HG02678 (cell line): ENCODE results near the gene GPR162.
"Not testable (repeated sequence)": the region's sequence is repeated elsewhere in the genome, so short reads cannot be mapped to it uniquely, and the experiment has no call there.

ENCODE experiments used
- ATAC-seq: cut with Tn5 transposase; IDR thresholded peaks from one replicate; pipeline ENCODE4 v1.9.1; 2021; ENCODE audit warnings: mild to moderate bottlenecking, moderate library complexity; ENCODE audit not compliant: unreplicated experiment

The GPR162 gene

DNA sequence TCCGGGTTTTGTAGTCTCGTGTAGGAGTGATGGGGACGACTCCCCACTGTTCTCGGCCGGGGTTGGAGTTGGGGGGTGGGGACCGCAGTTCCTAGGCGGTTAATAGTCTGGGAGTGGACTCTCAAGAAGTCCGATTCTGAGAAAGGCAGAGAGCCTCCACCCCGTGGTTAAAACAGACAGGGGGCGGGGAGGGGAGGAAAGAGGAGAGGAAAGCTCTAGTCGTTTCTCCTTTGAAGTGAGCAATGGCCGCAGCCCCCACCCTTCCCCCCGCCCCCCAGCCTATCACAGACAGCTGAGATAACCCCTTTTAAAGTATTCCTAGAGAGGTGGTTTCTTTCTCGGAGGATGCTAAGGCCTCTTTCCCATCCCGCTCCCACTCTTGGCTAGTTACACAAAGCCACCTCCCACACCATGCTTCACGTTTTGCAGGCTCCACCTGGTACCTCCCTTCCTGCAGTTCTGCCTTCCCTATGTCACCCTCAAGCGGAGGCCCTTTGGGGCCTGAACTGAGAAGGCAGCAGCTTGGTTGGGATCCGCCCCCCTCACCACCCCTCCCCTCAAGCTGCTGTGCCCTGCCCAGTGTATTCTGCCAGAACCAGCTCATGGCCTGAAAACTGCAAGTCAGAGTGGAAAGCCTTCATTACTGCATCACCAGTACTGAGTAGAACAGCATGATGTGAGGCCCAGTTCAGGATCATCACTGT is 31.2 kb downstream of the GPR162 start:
- no peak for ATAC-seq

DNA sequence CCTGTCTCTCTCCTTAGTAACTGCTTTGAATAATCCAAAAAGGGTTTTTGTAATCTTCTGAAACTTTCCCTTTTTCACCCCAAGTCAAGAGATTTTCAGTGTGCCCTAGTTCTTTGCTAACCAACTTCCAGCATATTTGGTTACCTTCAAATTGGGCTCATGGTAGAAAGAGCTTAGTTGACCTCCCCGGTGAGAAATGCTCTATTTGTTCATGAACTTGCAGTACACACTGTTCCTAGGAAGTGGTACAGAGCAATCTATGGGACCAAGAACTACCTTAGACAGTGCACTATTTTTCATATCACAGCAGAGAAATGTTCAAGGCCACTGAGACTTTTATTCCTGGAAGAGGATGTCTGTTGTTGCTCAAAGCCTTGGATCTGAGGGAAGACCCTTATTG is 32.0 kb downstream of the GPR162 start:
- ATAC-seq = no peak

DNA sequence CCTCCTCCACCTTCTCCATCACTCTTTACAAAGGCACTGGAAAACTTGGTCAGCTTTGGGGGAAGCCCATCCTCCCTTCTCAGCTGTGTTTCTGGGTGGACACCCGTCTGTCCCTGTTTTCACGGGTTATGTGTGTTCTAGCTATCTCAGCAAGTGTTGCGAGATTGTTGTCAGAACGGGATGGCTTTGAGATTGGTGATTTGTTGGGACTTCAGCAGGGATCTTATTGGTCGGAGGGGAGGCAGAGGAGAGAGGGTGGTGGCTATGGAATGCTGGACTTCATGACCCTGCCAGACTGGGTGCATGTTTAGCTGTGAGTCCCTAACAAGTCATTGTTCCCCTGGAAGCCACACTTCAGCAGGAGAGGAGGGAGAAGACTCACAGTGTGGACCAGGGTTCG is 32.4 kb downstream of the GPR162 start:
- ATAC-seq = no peak

DNA sequence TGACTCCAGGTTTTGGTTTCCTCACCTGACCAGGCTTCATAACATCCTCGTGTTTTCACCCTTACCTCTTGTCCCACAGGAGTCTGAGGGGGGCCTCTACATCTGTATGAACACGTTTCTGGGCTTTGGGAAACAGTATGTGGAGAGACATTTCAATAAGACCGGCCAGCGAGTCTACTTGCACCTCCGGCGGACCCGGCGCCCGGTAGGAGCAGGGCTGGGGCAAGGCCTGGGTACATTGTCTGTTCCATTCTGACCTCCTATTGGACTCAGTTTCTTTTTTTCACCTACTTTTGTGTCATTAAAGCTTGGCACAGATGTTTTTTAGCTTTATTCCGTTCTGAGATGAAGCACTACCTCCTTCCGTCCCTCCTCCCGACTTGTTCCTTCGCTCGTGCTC is 33.7 kb downstream of the GPR162 start:
- ATAC-seq = no peak

DNA sequence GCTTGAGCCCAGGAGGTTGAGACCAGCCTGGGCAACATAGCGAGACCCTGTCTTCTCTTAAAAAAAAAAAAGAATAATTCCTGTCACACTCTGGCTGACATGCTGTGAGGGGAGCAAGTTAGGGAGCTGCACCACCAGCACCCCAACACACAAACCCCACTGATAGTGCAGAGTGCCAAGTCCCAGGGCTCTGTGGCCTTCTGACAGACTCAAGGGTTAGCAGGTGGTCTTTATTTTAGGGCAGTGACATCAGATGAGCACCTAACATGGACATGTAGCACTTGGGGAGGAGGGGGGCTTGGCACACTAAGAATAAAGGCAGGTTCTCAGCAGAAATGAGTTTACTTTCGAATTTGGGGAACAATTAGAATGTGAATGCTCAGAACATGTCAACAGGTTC is 37.2 kb downstream of the GPR162 start:
- ATAC-seq = no peak

DNA sequence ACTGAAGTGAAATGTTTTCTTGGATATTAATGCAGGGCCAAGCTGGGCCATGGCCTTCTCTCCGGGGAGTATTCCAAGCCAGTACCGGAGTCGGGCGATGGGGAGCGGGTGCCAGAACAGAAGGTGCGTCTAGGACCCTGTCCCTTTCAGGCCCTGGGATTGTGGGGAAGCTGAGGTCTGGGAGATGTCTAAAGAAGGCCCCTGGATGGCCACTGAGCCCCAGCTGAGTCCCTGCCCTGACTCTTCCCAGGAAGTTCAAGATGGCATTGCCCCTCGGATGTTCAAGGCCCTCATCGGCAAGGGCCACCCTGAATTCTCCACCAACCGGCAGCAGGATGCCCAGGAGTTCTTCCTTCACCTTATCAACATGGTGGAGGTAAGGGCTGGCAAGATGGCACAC is 38.5 kb downstream of the GPR162 start:
- ATAC-seq = no peak

DNA sequence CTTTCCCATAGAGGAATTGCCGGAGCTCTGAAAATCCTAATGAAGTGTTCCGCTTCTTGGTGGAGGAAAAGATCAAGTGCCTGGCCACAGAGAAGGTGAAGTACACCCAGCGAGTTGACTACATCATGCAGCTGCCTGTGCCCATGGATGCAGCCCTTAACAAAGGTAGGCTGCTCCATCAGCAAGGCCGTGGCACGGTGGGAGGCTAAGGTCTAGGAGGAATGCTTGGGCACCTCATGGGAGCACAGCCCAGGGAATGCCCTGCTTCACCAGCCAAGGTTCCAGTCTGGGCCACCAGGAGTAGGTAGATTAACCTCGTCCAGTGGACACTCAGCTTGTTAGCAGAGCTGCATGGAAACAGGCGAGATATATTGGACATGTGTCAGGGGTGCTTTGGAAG is 39.3 kb downstream of the GPR162 start:
- no peak for ATAC-seq

DNA sequence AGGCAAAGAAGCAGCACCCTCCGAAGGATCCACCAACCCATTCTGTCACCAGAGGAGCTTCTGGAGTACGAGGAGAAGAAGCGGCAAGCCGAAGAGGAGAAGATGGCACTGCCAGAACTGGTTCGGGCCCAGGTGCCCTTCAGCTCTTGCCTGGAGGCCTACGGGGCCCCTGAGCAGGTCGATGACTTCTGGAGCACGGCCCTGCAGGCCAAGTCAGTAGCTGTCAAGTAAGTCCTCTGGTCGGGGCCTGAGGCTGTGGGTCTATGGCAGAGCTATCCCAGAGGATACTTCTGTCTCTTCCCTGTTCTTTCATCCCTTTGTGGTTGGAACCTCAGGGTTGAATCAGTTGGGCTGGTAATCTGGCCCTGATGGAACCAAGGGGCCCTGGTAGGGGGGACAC is 39.8 kb downstream of the GPR162 start:
- ATAC-seq = no peak

DNA sequence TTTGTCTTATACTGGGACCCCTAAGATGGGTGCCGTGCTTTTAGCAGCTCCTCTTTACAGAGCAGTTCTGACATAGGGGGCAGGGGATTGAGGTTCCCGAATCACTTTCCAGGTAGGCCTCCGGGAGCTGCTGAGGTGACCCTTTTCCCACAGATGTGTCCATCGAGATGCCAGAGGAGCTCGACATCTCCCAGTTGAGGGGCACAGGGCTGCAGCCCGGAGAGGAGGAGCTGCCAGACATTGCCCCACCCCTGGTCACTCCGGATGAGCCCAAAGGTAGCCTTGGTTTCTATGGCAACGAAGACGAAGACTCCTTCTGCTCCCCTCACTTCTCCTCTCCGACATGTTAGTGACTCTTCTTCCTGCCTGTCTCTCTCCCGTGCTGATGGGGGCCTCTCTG is 41.4 kb downstream of the GPR162 start:
- no peak for ATAC-seq

DNA sequence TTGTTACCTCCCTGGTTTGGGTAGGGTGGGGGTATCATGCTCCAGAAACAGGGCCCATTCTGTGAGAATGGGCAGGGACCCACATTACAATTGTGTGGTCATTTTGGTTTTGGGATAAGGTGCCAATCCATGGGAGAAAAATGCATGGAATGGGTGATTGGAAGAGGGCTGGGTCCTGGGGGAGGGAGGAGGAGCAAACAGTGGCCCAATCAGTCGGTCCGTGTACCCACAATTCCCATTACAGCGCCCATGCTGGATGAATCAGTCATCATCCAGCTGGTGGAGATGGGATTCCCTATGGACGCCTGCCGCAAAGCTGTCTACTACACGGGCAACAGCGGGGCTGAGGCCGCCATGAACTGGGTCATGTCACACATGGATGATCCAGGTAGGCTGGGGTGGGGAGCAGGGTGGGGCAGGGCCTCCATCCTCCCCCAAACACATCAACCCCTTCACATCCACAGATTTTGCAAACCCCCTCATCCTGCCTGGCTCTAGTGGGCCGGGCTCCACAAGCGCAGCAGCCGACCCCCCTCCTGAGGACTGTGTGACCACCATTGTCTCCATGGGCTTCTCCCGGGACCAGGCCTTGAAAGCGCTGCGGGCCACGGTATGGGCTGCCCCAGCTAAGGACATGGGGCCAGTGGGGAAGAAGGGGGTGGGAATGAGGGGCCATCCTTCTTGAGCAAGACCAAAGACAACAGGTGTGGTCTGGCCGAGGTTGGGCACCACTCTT is 42.1 kb downstream of the GPR162 start:
- no peak for ATAC-seq

DNA sequence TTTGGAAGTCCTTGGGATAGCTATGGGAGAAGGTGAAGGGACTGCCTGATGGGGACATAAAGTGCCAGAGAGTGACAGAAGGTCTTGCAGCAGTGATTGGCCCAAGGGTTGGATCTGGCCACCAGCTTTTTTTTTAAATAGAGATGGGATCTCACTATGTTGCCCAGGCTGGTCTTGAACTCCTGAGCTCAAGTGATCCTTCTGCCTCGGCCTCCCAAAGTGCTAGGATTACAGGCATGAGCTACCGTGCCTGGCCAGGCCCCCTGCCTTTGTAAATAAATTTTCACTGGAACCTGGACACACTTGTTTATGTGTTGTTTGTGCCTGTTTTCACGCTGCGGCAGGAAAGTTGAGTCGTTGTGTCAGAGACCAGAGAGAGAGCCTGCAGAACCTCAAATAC is 43.7 kb downstream of the GPR162 start:
- ATAC-seq = not testable (repeated sequence)

DNA sequence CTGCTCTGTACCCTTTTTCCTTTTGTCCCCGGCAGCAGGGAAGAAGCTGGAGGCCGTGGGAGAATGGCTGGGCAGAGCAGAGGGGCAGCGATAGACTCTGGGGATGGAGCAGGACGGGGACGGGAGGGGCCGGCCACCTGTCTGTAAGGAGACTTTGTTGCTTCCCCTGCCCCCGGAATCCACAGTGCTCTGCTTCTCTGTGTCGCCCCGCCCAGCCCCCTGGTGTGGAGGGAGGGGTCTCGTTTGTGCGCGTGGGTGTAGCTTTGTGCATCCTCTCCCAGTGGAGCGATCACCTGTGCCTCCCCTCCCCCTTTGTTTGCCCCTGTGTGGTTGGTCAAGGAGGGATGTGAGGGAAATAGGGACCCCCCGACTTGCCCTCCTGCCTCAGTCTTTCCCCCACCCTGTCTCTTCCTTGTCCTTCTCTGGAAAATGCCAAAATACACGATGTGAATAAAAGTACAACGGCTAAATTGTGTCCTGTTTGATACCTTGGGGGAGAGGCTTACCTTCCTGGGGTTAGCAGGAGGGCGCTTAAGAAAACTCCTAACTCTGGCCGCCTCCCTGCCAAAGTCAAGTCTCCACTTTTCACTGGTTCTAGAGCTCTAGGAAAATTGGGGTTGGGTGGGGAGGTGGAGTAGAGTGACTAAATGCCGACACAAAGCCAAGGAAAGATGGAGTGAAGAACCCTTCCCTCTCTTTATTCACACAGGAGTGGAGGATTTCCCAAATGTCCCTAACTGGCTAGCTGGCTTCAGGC is 44.7 kb downstream of the GPR162 start:
- no peak for ATAC-seq

DNA sequence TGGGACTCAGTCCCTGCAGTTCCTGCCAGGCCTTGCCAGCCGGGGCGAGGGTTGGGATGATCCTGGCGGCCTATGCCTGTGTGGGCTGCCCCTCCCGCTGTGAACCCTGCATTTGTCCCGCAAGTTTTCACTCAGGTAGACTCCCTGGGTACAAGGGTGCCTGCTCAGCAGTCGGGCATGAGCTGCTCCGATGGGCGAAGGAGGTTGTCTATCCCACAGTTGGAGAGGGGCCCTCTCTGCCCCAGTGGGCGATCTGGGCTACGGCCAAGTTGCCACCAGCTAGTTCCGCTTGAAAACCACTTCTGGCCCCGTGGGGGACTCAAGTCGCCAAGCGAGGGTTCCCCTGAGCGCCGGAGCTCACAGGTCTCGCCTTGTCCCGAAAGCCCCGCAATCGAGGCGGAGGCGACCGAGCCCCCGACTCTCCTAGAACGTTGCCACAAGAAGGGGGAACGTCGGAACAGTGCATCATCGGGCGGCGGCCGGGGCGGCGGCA is 45.3 kb downstream of the GPR162 start:
- peak; percentile 13 for ATAC-seq

DNA sequence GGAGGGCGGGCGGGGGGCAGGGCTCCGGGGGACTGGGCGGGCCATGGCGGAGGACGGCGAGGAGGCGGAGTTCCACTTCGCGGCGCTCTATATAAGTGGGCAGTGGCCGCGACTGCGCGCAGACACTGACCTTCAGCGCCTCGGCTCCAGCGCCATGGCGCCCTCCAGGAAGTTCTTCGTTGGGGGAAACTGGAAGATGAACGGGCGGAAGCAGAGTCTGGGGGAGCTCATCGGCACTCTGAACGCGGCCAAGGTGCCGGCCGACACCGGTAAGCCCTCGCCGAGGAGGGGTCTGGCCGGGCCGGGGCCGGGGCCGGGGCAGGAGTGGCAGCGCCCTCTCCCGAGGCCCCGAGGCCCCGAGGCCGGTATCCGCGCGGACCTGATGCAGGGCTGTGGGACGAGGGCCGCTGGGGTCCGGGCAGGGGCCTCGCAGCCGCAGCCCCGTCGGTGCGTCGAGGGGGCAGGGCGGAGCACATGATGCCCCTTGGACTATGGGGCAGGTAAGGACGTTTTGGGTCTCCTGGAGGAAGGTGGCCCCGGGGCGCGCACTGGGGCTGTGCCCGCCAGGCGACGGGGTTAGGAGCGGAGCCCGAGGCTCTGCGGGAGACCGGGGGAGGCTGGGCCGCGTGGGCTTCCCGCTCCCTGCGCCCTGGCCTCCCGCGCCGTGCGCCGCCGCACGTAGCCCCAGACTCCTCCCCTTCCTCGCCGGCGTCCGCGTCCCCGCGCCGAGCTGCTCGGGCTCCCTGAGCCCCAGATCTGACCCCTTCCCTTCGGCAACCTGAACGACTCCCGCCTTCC is 46.0 kb downstream of the GPR162 start, which contains the start of gene TPI1:
Gene TPI1, plus strand, starts transcription at position 119 of the 798 bp plus-strand sequence. Its CDS starts 36 bp downstream, at position 155.
- peak; percentile 70 for ATAC-seq

DNA sequence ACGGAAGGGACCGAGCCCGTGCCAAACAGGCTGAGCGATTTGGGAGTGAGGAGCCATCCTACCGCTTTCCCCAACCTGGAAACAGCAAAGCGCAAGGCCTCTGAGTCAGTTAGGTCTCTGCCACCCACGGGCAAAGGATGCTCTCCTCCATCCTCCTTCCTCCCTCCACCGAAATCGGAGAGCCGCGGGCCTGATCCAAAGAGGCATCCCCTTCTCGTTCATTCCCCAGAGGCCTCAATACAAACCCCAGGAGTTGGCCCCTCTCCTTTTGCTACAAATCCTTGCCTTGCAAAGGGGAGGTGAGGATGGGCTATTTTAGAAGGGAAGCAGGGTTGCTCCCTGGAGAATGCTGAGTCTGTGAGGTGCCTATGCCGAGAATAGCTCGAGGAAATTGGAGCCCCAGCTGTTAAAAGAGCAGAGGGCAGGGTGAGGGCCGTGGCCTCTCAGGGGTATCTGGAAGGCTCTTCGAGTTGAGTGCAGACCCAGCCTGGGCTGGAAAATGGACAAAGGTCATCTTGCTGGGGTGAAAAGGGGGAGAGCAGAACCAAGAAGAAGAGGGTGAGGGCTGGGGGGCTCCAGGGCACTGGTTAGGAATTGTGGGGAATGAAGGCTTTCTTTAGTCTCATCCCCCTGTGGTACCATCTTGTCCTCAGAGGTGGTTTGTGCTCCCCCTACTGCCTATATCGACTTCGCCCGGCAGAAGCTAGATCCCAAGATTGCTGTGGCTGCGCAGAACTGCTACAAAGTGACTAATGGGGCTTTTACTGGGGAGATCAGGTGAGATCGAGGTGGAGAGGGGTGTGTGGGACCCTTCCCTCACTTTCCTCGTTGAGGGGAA is 46.8 kb downstream of the GPR162 start:
- no peak for ATAC-seq

DNA sequence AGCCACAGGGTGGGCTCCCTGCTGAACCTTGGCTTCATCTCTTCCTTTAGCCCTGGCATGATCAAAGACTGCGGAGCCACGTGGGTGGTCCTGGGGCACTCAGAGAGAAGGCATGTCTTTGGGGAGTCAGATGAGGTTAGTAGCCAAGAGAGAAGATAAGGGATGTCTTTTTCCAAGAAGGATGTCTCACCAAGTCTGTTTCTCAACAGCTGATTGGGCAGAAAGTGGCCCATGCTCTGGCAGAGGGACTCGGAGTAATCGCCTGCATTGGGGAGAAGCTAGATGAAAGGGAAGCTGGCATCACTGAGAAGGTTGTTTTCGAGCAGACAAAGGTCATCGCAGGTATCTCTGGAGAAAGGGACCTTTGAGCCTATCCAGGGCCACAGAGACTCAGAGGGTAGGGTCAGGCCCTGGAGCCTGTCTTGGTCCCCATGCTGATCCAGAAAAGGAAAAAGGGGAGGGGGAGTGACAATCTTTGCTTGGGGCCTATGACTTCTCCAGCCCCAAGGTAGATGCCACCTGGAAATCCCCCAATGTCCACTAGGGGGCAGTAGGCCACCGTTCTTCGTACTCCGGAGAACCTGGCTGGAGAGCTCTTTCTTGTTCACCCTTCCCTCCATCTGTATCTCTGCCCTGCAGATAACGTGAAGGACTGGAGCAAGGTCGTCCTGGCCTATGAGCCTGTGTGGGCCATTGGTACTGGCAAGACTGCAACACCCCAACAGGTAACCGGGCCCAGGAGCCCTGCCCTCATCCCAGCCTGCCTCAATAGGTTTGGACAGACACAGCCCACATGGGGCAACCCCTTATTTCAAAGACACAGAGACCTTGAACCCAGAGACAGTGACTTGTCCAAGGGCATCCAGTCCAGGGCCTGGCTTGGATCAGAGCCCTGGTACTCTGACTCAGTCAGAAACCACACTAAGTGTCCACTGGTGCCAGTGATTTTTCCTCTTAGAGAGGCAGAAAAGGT is 47.7 kb downstream of the GPR162 start:
- ATAC-seq = no peak

DNA sequence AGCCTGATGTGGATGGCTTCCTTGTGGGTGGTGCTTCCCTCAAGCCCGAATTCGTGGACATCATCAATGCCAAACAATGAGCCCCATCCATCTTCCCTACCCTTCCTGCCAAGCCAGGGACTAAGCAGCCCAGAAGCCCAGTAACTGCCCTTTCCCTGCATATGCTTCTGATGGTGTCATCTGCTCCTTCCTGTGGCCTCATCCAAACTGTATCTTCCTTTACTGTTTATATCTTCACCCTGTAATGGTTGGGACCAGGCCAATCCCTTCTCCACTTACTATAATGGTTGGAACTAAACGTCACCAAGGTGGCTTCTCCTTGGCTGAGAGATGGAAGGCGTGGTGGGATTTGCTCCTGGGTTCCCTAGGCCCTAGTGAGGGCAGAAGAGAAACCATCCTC is 48.7 kb downstream of the GPR162 start:
- ATAC-seq = not testable (repeated sequence)

DNA sequence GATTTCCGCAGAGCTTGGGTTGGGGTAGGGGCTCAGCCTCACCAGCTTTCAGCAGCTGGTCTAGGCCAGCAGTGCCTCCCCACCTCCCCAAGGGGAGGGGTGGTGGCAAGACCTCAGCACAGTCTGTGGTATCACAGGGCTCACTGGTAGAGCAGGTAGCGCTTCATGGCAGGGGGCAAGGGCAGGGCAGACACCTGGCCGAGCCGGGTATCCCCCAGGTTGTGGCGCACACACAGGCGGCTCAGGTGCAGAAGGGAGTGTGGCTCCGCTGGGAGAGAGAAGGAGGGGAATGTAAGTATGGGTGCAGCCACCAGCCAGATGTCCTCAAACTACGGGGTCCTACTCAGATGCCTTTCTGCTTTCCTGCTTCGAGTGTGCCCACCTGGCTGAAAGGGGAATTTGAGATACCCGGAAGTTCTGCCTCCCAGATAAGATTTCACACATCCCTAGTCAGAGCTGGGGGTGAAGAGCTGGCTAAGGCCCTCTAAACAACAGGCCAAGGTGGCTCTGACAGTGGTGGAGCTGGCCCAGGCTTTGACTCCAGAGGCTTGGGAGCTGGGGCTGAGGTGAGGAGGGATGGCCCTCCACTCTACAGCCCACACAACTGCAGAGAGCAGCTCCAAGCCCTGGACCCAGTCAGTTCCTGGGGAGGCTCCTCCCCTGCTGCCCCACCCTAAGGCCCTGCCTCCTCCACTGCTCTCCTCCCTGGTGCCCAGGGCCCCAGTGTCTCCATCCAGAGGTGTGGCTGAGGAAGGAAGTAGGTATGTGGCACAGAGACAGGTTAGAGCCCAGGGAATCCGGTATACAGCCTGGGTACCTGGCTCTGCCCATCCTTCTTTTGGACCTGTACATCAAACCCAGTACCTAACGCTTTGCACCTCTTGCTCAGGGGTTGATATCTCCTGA is 49.7 kb downstream of the GPR162 start:
- ATAC-seq = no peak
